ENCODE results near the gene GALNT10. TPM values are rescaled to one million over a fixed set of nuclear protein-coding genes. Genes with fewer than 3 reads are reported as not detected.

The GALNT10 gene
- total RNA-seq, 2 donors from 2014 or later, result 30.2 to 43.4 TPM

GRCh38 chr5:154257046-154257445 lies 66.5 kb downstream of the GALNT10 start:
- peaks cover 11% of the 10 kb centered on the region for H3K9me3 Mint-ChIP-seq
- no peak overlapping the region for H3K9ac ChIP-seq (ENCODE audit: extremely low read depth, low read length, poor library complexity, severe bottlenecking)
- H3K27ac ChIP-seq (ENCODE audit: low read depth, low read length), result no peak overlapping the region
- peaks cover 17% of the 10 kb centered on the region for H3K36me3 Mint-ChIP-seq (ENCODE audit: low read depth)
- H3K4me3 ChIP-seq (ENCODE audit: low read length), result no peak overlapping the region
- peak overlapping the region; percentile 9 for H3K27ac Mint-ChIP-seq
- peaks cover 20% of the 10 kb centered on the region for H3K4me1 ChIP-seq (ENCODE audit: control insufficient read depth, insufficient read depth, low read length)
- H3K36me3 ChIP-seq (ENCODE audit: control insufficient read depth, insufficient read depth, low read length), result no peaks in the 10 kb centered on the region
- no peak overlapping the region for H3K4me3 Mint-ChIP-seq
- no peaks in the 10 kb centered on the region for H3K9me3 ChIP-seq (ENCODE audit: control insufficient read depth, low read length)
- no peak for TF ChIP-seq CTCF (conservative IDR thresholded peaks at IDR 0.05)
- DNase-seq, result no peak
- H3K4me1 Mint-ChIP-seq, result peaks cover 35% of the 10 kb centered on the region
- no peaks in the 10 kb centered on the region for H3K27me3 ChIP-seq (ENCODE audit: control insufficient read depth, insufficient read depth, low read length, poor library complexity, severe bottlenecking)
- H3K27me3 Mint-ChIP-seq (ENCODE audit: insufficient read depth), result no peaks in the 10 kb centered on the region
- WGBS, 2 experiments (ENCODE audit: insufficient coverage in 1 of 2, insufficient read length in 1 of 2), result 82% methylated on average over 2 of the region's 2 CpGs; no CpG with 5 or more reads in 1 of the 2 experiments

- 79 to 88% methylated on average over 2 of the region's 2 CpGs for WGBS, 2 experiments (ENCODE audit: insufficient coverage in 1 of 2, insufficient read length in 1 of 2)
- Histone ChIP-seq H3K27ac (ENCODE audit: low read depth, low read length) (no peak overlapping the region), H3K4me1 (ENCODE audit: control insufficient read depth, insufficient read depth, low read length) (peaks cover 20% of the 10 kb centered on the region), H3K36me3 (ENCODE audit: control insufficient read depth, insufficient read depth, low read length) (peaks cover 8% of the 10 kb centered on the region), H3K9ac (ENCODE audit: extremely low read depth, low read length, poor library complexity, severe bottlenecking) (no peak overlapping the region), H3K27me3 (ENCODE audit: control insufficient read depth, insufficient read depth, low read length, poor library complexity, severe bottlenecking) (no peaks in the 10 kb centered on the region), H3K9me3 (ENCODE audit: control insufficient read depth, low read length) (peaks cover 7% of the 10 kb centered on the region), H3K4me3 (ENCODE audit: low read length) (no peak overlapping the region)
- no peak overlapping the region for H3K27ac Mint-ChIP-seq
- peaks cover 23% of the 10 kb centered on the region for H3K36me3 Mint-ChIP-seq (ENCODE audit: low read depth)
- no peak for TF ChIP-seq CTCF (conservative IDR thresholded peaks at IDR 0.05)
- H3K27me3 Mint-ChIP-seq (ENCODE audit: insufficient read depth), result no peaks in the 10 kb centered on the region
- no peak overlapping the region for H3K4me3 Mint-ChIP-seq
- H3K4me1 Mint-ChIP-seq, result peaks cover 34% of the 10 kb centered on the region
- H3K9me3 Mint-ChIP-seq, result peaks cover 15% of the 10 kb centered on the region
- DNase-seq, result no peak
These were observed 68.1 kb downstream of the GALNT10 start for GRCh38 chr5:154258531-154259217.

- H3K9ac ChIP-seq (ENCODE audit: extremely low read depth, low read length, poor library complexity, severe bottlenecking), result no peak overlapping the region
- no peak for DNase-seq
- Mint-ChIP-seq H3K4me1 (peaks cover 31% of the 10 kb centered on the region), H3K9me3 (peaks cover 10% of the 10 kb centered on the region), H3K27me3 (ENCODE audit: insufficient read depth) (no peaks in the 10 kb centered on the region), H3K27ac (peak overlapping the region; percentile 49), H3K4me3 (no peak overlapping the region), H3K36me3 (ENCODE audit: low read depth) (peaks cover 15% of the 10 kb centered on the region)
- H3K9me3 ChIP-seq (ENCODE audit: control insufficient read depth, low read length), result peaks cover 7% of the 10 kb centered on the region
- no peak overlapping the region for H3K27ac ChIP-seq (ENCODE audit: low read depth, low read length)
- 45 to 60% methylated on average over 4 to 6 of the region's 6 CpGs for WGBS, 2 experiments (ENCODE audit: insufficient coverage in 1 of 2, insufficient read length in 1 of 2)
- H3K27me3 ChIP-seq (ENCODE audit: control insufficient read depth, insufficient read depth, low read length, poor library complexity, severe bottlenecking), result no peaks in the 10 kb centered on the region
- H3K36me3 ChIP-seq (ENCODE audit: control insufficient read depth, insufficient read depth, low read length), result peaks cover 8% of the 10 kb centered on the region
- peaks cover 16% of the 10 kb centered on the region for H3K4me1 ChIP-seq (ENCODE audit: control insufficient read depth, insufficient read depth, low read length)
- TF ChIP-seq CTCF (conservative IDR thresholded peaks at IDR 0.05), result no peak
- no peak overlapping the region for H3K4me3 ChIP-seq (ENCODE audit: low read length)
These were observed 69.8 kb downstream of the GALNT10 start for GRCh38 chr5:154260224-154260927.

Measured in endodermal cell (in vitro differentiated cells).